GM18873 (cell line): ENCODE data around the gene RPAP3.
"Not testable (repeated sequence)": the region's sequence is repeated elsewhere in the genome, so short reads cannot be mapped to it uniquely, and the experiment has no call there.

Source experiments
- ATAC-seq: cut with Tn5 transposase; IDR thresholded peaks from one replicate; pipeline ENCODE4 v1.9.1; 2021; ENCODE audit warnings: mild to moderate bottlenecking, moderate library complexity, moderate number of reproducible peaks; ENCODE audit not compliant: unreplicated experiment, low FRiP score

Gene RPAP3

GRCh38 chr12:47698055-47698454, 7.8 kb downstream of the RPAP3 start:
- ATAC-seq = no peak

- ATAC-seq = no peak
Observed at GRCh38 chr12:47689215-47689614, 16.6 kb downstream of the RPAP3 start.

- ATAC-seq = no peak
Observed at GRCh38 chr12:47687636-47688035, 18.2 kb downstream of the RPAP3 start.

- no peak for ATAC-seq
Observed at GRCh38 chr12:47686645-47687240, 19.1 kb downstream of the RPAP3 start.

GRCh38 chr12:47679785-47680184, 26.0 kb downstream of the RPAP3 start:
- no peak for ATAC-seq

- no peak for ATAC-seq
Observed at GRCh38 chr12:47672068-47672467, 33.8 kb downstream of the RPAP3 start.

GRCh38 chr12:47667935-47668334, 37.9 kb downstream of the RPAP3 start:
- ATAC-seq = not testable (repeated sequence)

GRCh38 chr12:47652521-47653234, 53.2 kb downstream of the RPAP3 start:
- ATAC-seq = no peak

- no peak for ATAC-seq
Observed at GRCh38 chr12:47651368-47652254, 54.2 kb downstream of the RPAP3 start.

- ATAC-seq = peak; percentile 55
Observed at GRCh38 chr12:47650469-47650868, 55.4 kb downstream of the RPAP3 start.

GRCh38 chr12:47649381-47649780, 56.4 kb downstream of the RPAP3 start:
- no peak for ATAC-seq

GRCh38 chr12:47648056-47648579, 57.7 kb downstream of the RPAP3 start:
- no peak for ATAC-seq

- ATAC-seq = not testable (repeated sequence)
Observed at GRCh38 chr12:47642310-47642709, 63.5 kb downstream of the RPAP3 start.

GRCh38 chr12:47636908-47637780, 68.7 kb downstream of the RPAP3 start:
- no peak for ATAC-seq

GRCh38 chr12:47635770-47636169, 70.1 kb downstream of the RPAP3 start:
- not testable (repeated sequence) for ATAC-seq

- ATAC-seq = no peak
Observed at GRCh38 chr12:47634127-47634526, 71.7 kb downstream of the RPAP3 start.

GRCh38 chr12:47621960-47622359, 83.9 kb downstream of the RPAP3 start:
- ATAC-seq = no peak

GRCh38 chr12:47617476-47617875, 88.4 kb downstream of the RPAP3 start:
- no peak for ATAC-seq

- no peak for ATAC-seq
Observed at GRCh38 chr12:47616440-47616839, 89.4 kb downstream of the RPAP3 start.

- no peak for ATAC-seq
Observed at GRCh38 chr12:47615711-47616110, 90.1 kb downstream of the RPAP3 start.
